NCI-H1092 treated with DMSO at 0.1 percent for 48 hours (cell line): ENCODE data around the gene PTP4A2.

Experiments
- DNase-seq: peaks from one replicate; lab custom pipeline; 2025; lab: John Stamatoyannopoulos, UW

PTP4A2 gene

DNA sequence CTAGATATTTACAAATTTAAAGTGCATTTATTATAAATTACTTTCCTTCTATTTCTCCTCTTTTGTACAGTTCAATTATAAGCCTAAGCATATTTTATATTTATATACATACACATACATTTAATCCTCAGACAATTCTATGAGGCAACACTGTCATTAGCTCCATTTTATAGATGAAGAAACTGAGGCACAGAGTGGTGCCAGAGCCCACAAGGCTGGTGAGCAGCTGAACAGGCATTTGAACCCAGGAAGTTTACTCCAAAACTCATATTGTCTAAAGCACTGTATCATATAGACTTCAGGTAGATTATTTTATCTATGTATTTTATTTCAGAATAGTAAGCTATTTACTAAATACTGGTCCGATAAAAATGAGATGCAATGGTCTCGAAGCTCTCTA is 52.3 kb downstream of the PTP4A2 start:
- no peak for DNase-seq

- no peak for DNase-seq
Observed at GRCh38 chr1:31883357-31883942, 54.7 kb downstream of the PTP4A2 start.

DNA sequence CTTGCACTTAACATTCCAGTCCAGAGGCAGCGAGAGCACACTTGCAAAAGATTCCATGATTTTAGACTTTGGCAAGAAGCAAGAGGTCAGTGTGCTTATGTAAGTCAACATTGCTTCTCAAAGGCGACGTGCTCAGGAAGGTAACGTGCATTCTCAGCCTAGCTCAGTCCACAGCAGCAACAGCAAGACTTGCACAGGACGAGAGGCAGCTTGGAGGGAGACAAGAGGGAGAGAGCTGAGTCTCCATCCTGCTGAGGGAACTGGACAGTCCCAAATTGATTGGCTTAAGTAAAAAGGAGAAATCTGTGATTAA is 56.5 kb downstream of the PTP4A2 start:
- no peak for DNase-seq

DNA sequence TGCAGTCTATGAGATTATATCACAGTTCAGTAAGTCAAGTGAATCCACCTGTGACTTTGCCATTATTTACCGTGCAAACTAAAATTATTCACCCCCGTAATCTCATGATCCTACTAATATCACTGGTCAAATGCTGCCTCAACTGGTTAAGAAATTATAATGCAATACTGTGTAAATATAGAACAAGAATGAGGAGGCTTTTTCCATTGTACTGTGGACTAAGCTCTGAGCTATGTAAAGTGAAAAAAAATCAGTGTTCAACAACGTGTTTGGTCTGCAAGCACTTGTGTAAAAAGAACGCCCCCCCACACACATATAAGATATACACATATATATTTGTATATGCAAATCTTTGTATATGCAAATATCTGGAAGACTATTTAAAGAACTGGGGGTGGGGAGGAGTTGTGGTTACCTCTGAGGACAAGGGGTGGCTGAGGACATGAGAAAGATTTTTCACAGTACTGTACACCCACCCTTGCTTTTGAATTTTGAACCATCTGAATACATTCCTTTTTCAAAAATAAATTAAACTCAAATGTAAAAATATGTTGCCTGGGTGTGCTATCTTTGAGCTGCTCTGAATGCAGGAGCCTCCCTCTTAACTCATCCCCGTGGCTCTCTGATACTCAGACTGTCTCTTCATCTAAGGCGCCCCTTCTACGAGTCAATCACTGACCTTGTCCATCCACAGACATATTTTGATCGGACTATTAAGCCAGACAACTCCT is 57.0 kb downstream of the PTP4A2 start:
- no peak for DNase-seq

DNA sequence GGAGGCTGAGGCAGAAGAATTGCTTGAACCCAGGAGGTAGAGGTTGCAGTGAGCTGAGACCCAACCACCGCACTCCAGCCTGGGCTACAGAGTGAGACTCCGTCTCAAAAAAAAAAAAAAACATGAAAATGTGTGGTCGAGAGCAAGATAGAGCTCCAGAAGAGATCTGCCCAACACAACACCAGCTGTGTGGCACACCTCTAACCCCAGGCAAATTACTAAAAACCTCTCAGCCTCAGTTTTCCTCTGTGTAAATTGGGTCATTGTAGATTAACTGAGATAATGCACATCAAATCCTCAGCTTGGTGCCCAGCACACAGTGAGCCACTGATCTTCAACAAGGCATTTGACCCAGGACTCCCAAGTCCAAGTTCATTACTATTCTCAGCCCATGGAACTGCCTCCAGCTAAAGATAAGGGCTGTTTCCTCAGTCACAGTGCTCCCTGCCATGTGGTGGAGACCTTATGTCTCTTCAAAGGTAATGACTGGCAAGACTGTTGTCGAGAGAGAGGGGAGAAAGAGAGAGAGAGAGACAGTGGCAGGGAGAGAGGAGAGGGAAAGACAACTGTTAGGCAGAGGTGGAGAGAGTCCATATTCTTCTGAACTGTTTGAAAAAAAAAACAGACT is 58.1 kb downstream of the PTP4A2 start:
- DNase-seq, result no peak

GRCh38 chr1:31878058-31878457 is 60.1 kb downstream of the PTP4A2 start:
- DNase-seq, result no peak

- DNase-seq, result no peak
Observed at GRCh38 chr1:31877544-31877943, 60.6 kb downstream of the PTP4A2 start.

GRCh38 chr1:31875636-31876236 is 62.4 kb downstream of the PTP4A2 start:
- DNase-seq, result no peak

GRCh38 chr1:31874942-31875341 is 63.2 kb downstream of the PTP4A2 start:
- no peak for DNase-seq

GRCh38 chr1:31872658-31873636 is 65.2 kb downstream of the PTP4A2 start:
- DNase-seq, result no peak

DNA sequence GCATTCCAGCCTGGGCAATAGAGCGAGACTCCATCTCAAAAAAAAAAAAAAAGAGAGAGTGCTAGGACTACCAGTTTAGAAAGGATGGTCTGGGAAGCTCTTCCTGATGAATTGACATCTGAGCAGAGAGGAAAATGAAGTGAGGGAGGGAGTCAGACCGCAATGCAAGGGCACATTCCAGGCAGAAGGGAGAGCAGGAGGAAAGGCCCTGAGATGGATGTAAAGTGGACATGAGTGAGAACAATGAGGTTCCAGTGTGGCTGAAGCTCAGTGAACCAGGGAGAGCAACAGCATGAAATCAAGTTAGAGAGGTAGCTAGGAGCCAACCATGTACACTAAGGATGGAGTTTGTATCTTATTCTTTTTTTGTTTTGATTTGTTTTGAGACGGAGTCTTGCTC is 66.5 kb downstream of the PTP4A2 start:
- DNase-seq, result no peak

DNA sequence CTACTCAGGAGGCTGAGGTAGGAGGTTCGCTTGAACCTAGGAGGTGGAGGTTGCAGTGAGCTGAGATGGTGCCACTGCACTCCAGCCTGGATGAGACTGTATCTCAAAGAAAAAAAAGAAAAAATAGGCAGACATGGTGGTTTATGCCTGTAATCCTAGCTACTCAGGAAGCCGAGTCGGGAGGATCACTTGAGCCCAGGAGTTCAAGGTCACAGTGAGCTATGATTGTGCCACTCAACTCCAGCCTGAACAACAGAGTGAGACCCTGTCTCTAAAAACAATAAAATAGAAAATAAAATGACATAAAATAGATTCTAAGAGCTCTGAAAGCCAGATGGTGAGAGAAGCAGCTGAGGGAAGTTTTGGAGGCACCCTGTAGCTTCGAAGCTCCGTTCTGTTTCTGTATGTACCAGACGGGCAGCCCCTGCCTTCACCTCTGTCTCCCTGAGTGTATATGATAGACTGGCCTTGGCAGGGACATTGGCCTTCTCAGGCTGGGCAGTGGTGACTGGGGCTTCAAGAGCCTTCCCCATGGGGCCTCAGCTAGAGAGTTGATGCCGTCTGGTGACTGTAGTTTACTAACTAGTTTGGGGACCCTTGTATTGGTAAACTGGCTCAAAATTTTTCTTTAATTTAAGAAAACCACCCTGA is 68.0 kb downstream of the PTP4A2 start:
- no peak for DNase-seq

- DNase-seq, result no peak
Observed at GRCh38 chr1:31869449-31869848, 68.7 kb downstream of the PTP4A2 start.

DNA sequence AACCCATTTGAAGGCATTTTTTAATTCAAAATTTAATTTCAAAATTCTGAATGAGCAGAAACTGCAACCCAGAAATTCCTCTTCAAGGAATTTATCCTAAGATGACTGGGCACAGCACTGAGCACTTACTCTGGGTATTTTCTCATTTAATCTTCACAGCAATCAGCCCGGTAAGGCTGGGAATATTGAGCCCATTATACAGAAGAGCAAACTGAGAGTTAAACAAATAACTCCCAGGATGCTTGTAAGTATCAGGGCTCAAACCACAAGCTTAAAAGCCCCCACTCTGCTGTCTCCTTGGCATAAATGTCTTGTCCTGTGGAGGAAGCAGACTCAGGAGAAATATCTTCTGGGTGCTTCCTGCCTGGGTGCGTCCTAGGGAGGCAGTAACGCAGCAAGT is 69.3 kb downstream of the PTP4A2 start:
- DNase-seq, result no peak

DNA sequence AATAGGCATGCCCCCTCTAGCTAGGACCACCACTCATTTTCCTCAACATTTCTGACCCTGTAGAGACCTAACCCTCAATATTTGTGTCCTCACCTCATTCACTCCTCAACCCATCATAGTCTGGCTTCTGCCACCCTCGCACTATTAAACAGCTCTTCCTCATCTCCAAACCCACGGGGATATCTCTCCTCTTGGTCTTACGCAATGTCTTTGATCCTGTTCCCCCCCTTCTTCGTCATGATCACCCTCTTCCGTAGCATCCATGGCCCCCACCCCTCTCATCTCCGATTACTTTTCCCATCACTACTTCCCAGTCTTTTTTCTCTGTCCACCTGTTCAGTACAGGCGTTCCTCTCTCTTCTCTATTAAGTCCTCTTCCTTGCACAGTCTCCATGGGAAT is 70.6 kb downstream of the PTP4A2 start:
- no peak for DNase-seq

DNA sequence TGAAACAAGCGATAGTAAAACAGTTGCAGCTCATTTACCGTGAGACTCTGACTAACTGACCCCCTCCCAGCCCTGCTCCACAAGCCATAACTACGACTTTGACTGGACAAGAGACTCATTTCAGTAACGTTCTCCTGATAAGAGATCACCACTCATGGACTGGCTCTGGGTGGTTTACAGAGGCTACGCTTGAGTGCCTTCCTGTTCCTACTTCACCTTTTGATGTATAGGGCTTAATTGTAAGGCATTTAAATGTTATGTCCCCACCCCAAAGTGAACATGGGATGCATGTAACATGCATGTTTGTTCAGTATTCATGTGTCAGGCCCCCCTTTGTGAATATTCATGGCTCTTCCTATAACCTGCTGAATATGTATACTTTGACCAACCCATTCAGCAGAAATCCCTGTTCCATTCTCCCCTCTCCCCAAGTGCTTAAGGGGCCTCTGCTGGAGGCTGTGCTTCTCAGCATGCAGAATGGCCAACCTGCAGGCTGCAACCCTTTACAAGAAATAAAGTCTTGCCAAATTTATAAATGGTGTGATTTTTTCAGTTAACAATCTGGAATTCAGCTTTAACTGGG is 71.6 kb downstream of the PTP4A2 start:
- no peak for DNase-seq

DNA sequence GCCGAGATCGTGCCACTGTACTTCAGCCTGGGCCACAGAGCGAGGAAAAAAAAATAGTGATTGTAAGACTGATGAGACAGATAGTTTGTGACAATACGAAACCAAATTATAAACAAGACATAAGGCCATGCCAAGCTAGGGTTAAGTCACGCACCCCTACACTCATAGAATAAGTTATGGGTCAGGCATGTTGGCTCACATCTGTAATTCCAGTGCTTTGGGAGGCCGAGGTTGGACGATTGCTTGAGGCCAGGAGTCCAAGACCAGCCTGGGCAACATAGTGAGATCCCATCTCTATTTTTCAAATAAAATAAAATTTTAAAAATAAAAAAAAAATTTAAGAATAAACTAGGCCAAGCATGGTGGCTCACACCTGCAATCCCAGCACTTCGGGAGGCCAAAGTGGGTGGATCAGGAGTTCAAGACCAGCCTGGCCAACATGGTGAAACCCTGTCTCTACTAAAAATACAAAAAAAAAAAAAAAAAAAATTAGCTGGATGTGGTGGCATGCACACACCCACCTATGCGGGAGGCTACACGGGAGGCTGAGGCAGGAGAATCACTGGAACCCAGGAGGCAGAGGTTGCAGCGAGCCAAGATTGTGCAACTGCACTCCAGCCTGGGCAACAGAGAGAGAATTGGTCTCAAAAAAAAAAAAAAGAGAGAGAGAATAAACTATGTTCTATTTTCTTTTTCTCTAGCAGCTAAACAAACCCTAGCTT is 72.3 kb downstream of the PTP4A2 start:
- no peak for DNase-seq

- no peak for DNase-seq
Observed at GRCh38 chr1:31862071-31862470, 76.1 kb downstream of the PTP4A2 start.

DNA sequence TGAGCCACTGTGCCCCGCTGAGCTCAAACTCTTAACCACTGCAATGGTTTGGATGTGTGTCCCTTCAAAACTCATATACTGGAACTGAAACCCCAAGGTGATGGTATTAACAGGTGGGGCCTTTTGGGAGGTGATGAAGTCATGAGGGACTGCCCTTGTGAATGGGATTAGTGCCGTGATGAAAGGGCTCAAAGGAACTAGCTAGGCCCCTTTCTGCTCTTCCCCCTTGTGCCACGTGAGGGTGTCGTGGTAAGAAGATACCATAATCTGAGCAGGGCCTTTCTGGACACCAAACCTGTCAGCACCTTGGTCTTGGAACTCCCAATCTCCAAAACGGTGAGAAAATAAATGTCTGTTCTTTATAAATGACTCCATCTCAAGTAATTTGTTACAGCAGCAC is 76.8 kb downstream of the PTP4A2 start:
- DNase-seq, result no peak

DNA sequence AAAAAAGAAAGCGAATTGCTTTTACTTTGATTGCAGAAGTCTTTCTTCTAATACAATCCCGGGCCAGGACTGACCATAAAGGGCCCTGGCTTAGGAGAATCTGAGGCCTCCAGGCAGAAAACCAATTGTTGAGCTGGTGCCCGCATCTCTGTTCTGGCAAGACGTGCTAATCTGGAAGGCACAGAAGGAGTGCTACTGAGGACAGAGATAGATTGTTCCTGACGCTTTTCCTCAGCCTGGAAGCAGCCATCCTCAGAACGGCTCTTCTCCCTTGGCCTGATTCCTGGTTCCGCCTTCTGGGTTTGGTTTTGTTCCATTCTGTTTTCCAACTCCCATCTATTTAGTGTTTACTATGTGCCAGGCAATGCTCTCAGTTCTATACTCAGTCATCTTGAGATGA is 77.6 kb downstream of the PTP4A2 start:
- DNase-seq, result no peak

- no peak for DNase-seq
Observed at GRCh38 chr1:31859719-31860118, 78.4 kb downstream of the PTP4A2 start.
